ENCODE measurements around the gene ATP8A1.
"Not testable (repeated sequence)": the region's sequence is repeated elsewhere in the genome, so short reads cannot be mapped to it uniquely, and the experiment has no call there.

ATP8A1 gene

GRCh38 chr4:42464550-42465094 lies 192.3 kb downstream of the ATP8A1 start:
- Histone ChIP-seq H3K27me3 (ENCODE audit: control insufficient read depth in 1 of 2, insufficient read depth in 2 of 2, low read length in 2 of 2) (no peaks in the 10 kb centered on the region), H3K4me3 (ENCODE audit: low read depth in 1 of 2, low read length in 2 of 2) (no peak overlapping the region), H3K27ac (ENCODE audit: low read depth, low read length) (no peak overlapping the region), H3K9ac (ENCODE audit: low read depth in 1 of 2, low read length in 2 of 2) (no peak overlapping the region), H3K36me3 (ENCODE audit: control insufficient read depth in 1 of 2, insufficient read depth in 2 of 2, low read length in 2 of 2) (peaks cover 0 to 7% of the 10 kb centered on the region in 2 donors), H3K9me3 (ENCODE audit: control insufficient read depth in 1 of 2, low read length in 2 of 2) (no peaks in the 10 kb centered on the region), H3K4me1 (ENCODE audit: control insufficient read depth in 1 of 2, insufficient read depth in 2 of 2, low read length in 2 of 2) (peaks cover 0 to 5% of the 10 kb centered on the region in 2 donors)

- not testable (repeated sequence) for H3K4me3 ChIP-seq (ENCODE audit: low read depth in 1 of 2, low read length in 2 of 2); H3K9me3 ChIP-seq (ENCODE audit: control insufficient read depth in 1 of 2, low read length in 2 of 2); H3K4me1 ChIP-seq (ENCODE audit: control insufficient read depth in 1 of 2, insufficient read depth in 2 of 2, low read length in 2 of 2); H3K36me3 ChIP-seq (ENCODE audit: control insufficient read depth in 1 of 2, insufficient read depth in 2 of 2, low read length in 2 of 2); H3K9ac ChIP-seq (ENCODE audit: low read depth in 1 of 2, low read length in 2 of 2); H3K27ac ChIP-seq (ENCODE audit: low read depth, low read length); H3K27me3 ChIP-seq (ENCODE audit: control insufficient read depth in 1 of 2, insufficient read depth in 2 of 2, low read length in 2 of 2)
Measured at GRCh38 chr4:42461216-42461615, 195.7 kb downstream of the ATP8A1 start.

- H3K9ac ChIP-seq (ENCODE audit: low read depth in 1 of 2, low read length in 2 of 2), result no peak overlapping the region
- peaks cover 0 to 9% of the 10 kb centered on the region in 2 donors for H3K36me3 ChIP-seq (ENCODE audit: control insufficient read depth in 1 of 2, insufficient read depth in 2 of 2, low read length in 2 of 2)
- no peaks in the 10 kb centered on the region for H3K27me3 ChIP-seq (ENCODE audit: control insufficient read depth in 1 of 2, insufficient read depth in 2 of 2, low read length in 2 of 2)
- H3K27ac ChIP-seq (ENCODE audit: low read depth, low read length), result no peak overlapping the region
- H3K4me3 ChIP-seq (ENCODE audit: low read depth in 1 of 2, low read length in 2 of 2), result no peak overlapping the region
- no peaks in the 10 kb centered on the region for H3K9me3 ChIP-seq (ENCODE audit: control insufficient read depth in 1 of 2, low read length in 2 of 2)
- H3K4me1 ChIP-seq (ENCODE audit: control insufficient read depth in 1 of 2, insufficient read depth in 2 of 2, low read length in 2 of 2), result peaks cover 0 to 5% of the 10 kb centered on the region in 2 donors
Measured at GRCh38 chr4:42460043-42460442, 196.9 kb downstream of the ATP8A1 start.

- no peaks in the 10 kb centered on the region for H3K27me3 ChIP-seq (ENCODE audit: control insufficient read depth in 1 of 2, insufficient read depth in 2 of 2, low read length in 2 of 2)
- no peak overlapping the region for H3K9ac ChIP-seq (ENCODE audit: low read depth in 1 of 2, low read length in 2 of 2)
- no peak overlapping the region for H3K27ac ChIP-seq (ENCODE audit: low read depth, low read length)
- H3K4me3 ChIP-seq (ENCODE audit: low read depth in 1 of 2, low read length in 2 of 2), result no peak overlapping the region
- H3K9me3 ChIP-seq (ENCODE audit: control insufficient read depth in 1 of 2, low read length in 2 of 2), result no peaks in the 10 kb centered on the region
- H3K36me3 ChIP-seq (ENCODE audit: control insufficient read depth in 1 of 2, insufficient read depth in 2 of 2, low read length in 2 of 2), result peaks cover 0 to 8% of the 10 kb centered on the region in 2 donors
- peaks cover 0 to 5% of the 10 kb centered on the region in 2 donors for H3K4me1 ChIP-seq (ENCODE audit: control insufficient read depth in 1 of 2, insufficient read depth in 2 of 2, low read length in 2 of 2)
Measured at GRCh38 chr4:42458657-42459056, 198.2 kb downstream of the ATP8A1 start.

DNA sequence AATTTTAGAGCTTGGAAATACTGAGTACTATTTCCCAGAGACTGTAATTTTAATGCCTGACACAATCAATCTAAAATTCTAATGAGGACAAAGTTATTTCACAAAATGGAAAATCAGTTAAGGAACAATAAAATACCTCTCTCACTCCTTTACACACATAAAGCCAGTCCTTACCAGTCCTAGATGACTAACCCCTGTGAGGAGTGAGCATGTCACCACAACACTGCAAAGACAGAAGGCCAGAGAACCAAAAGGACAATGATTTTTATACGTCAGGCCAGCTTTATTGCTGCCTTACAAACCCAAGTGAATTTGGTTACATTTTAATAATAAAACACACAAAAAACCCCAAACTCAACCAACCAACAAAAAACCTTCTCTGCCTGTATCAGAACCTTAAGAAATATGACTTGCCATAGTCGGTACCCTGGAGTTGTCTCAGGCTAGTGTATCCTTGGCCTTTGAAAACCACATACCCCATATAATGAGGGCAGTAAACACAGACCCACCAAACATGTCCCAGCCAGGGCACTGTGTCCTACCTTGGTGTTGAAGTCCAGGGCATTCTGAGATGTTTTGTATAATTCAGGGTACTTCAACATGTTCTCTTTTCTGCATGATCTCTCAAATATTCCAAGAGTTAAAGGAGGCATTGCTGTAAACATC lies 202.0 kb downstream of the ATP8A1 start:
- no peak overlapping the region for H3K4me3 ChIP-seq (ENCODE audit: low read depth in 1 of 2, low read length in 2 of 2)
- no peak overlapping the region for H3K9ac ChIP-seq (ENCODE audit: low read depth in 1 of 2, low read length in 2 of 2)
- peaks cover 3 to 4% of the 10 kb centered on the region in 2 donors for H3K36me3 ChIP-seq (ENCODE audit: control insufficient read depth in 1 of 2, insufficient read depth in 2 of 2, low read length in 2 of 2)
- peaks cover 0 to 6% of the 10 kb centered on the region in 2 donors for H3K4me1 ChIP-seq (ENCODE audit: control insufficient read depth in 1 of 2, insufficient read depth in 2 of 2, low read length in 2 of 2)
- H3K9me3 ChIP-seq (ENCODE audit: control insufficient read depth in 1 of 2, low read length in 2 of 2), result no peaks in the 10 kb centered on the region
- H3K27me3 ChIP-seq (ENCODE audit: control insufficient read depth in 1 of 2, insufficient read depth in 2 of 2, low read length in 2 of 2), result no peaks in the 10 kb centered on the region
- H3K27ac ChIP-seq (ENCODE audit: low read depth, low read length), result no peak overlapping the region

DNA sequence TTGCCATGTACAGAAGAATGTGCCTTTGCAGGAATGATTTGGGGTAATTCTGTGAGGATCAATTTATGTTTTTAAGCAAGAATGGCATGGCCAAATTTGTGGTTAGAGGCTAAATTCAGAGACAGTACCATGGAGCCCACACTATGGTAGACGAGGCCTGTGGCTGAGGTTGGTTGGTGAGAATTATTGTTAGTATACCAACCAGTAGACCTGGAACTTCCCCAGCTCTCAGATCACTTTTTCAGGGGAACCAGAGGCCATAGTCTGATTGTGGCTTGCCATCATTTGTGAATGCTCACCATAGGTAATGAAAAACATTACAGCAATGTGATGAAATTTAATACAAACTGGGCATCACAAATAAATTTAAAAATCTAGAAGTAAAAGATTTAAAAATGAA lies 203.3 kb downstream of the ATP8A1 start:
- Histone ChIP-seq H3K4me3 (ENCODE audit: low read depth in 1 of 2, low read length in 2 of 2) (no peak overlapping the region), H3K36me3 (ENCODE audit: control insufficient read depth in 1 of 2, insufficient read depth in 2 of 2, low read length in 2 of 2) (peaks cover 3 to 8% of the 10 kb centered on the region in 2 donors), H3K27me3 (ENCODE audit: control insufficient read depth in 1 of 2, insufficient read depth in 2 of 2, low read length in 2 of 2) (no peaks in the 10 kb centered on the region), H3K9me3 (ENCODE audit: control insufficient read depth in 1 of 2, low read length in 2 of 2) (no peaks in the 10 kb centered on the region), H3K4me1 (ENCODE audit: control insufficient read depth in 1 of 2, insufficient read depth in 2 of 2, low read length in 2 of 2) (peaks cover 0 to 6% of the 10 kb centered on the region in 2 donors), H3K9ac (ENCODE audit: low read depth in 1 of 2, low read length in 2 of 2) (no peak overlapping the region), H3K27ac (ENCODE audit: low read depth, low read length) (no peak overlapping the region)

DNA sequence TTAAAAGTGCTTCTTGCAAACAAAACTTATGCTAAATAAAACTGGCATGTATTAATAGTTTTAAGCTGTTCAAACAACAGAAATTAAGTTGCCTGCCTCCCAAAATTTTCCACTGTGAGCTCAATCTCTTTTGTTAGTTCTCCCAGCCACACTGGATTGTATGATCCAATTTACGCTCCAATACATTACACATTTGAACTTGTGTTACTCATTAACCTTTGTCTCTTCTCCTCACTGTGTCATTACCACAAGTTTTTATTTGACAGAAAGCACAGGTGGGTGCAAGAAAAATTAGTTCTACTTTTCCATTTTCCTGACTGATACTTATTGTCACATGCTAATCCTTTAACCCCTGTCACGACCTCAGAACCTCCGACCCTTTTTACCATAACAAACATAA lies 204.1 kb downstream of the ATP8A1 start:
- Histone ChIP-seq H3K27ac (ENCODE audit: low read depth, low read length) (no peak overlapping the region), H3K4me3 (ENCODE audit: low read depth in 1 of 2, low read length in 2 of 2) (no peak overlapping the region), H3K9me3 (ENCODE audit: control insufficient read depth in 1 of 2, low read length in 2 of 2) (no peaks in the 10 kb centered on the region), H3K4me1 (ENCODE audit: control insufficient read depth in 1 of 2, insufficient read depth in 2 of 2, low read length in 2 of 2) (peaks cover 0 to 6% of the 10 kb centered on the region in 2 donors), H3K36me3 (ENCODE audit: control insufficient read depth in 1 of 2, insufficient read depth in 2 of 2, low read length in 2 of 2) (peaks cover 3 to 8% of the 10 kb centered on the region in 2 donors), H3K9ac (ENCODE audit: low read depth in 1 of 2, low read length in 2 of 2) (no peak overlapping the region), H3K27me3 (ENCODE audit: control insufficient read depth in 1 of 2, insufficient read depth in 2 of 2, low read length in 2 of 2) (no peaks in the 10 kb centered on the region)

DNA sequence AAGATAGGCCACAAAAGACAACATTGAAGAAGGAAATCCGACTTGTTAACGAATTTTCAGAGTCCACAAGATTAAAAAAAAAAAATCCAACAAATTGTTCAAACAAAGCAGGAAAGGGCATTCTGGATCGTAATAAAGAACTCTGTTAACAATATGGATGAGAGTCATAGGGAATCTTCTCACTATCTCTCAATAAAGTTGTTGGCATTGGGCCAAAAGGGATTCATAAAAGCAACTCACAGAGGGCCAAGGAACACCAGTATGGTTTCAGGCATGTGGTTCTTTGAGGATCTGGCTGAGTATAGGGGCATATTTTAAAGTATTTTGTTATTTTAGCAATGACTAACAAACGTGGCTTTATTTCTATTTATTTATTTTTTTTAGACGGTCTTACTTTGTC lies 210.1 kb downstream of the ATP8A1 start:
- Histone ChIP-seq H3K4me3 (ENCODE audit: low read depth in 1 of 2, low read length in 2 of 2) (no peak overlapping the region), H3K27ac (ENCODE audit: low read depth, low read length) (no peak overlapping the region), H3K4me1 (ENCODE audit: control insufficient read depth in 1 of 2, insufficient read depth in 2 of 2, low read length in 2 of 2) (no peaks in the 10 kb centered on the region), H3K9ac (ENCODE audit: low read depth in 1 of 2, low read length in 2 of 2) (no peak overlapping the region), H3K27me3 (ENCODE audit: control insufficient read depth in 1 of 2, insufficient read depth in 2 of 2, low read length in 2 of 2) (no peaks in the 10 kb centered on the region), H3K9me3 (ENCODE audit: control insufficient read depth in 1 of 2, low read length in 2 of 2) (no peaks in the 10 kb centered on the region), H3K36me3 (ENCODE audit: control insufficient read depth in 1 of 2, insufficient read depth in 2 of 2, low read length in 2 of 2) (peaks cover 3 to 4% of the 10 kb centered on the region in 2 donors)

DNA sequence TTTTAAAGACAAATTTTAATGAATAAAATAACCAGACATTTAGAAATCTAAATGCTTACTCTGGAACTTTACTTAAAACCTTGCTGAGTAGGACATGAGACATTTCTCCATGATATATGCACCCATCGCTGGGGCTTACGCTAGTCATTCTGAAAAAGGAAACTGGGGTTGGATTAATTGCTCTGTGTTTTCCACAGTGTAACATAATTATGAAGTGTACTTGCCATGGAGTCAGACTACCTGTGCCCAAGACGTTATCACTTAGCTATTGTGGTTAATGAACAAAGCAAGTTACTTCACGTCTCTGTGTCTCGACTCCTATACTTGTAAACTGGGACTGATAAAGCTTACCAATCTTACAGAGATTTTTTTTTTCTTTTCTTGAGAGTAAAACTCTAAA lies 211.9 kb downstream of the ATP8A1 start:
- no peaks in the 10 kb centered on the region for H3K9me3 ChIP-seq (ENCODE audit: control insufficient read depth in 1 of 2, low read length in 2 of 2)

GRCh38 chr4:42442601-42443000 lies 214.3 kb downstream of the ATP8A1 start:
- H3K4me1 ChIP-seq (ENCODE audit: control insufficient read depth in 1 of 2, insufficient read depth in 2 of 2, low read length in 2 of 2), result no peaks in the 10 kb centered on the region
- no peaks in the 10 kb centered on the region for H3K36me3 ChIP-seq (ENCODE audit: control insufficient read depth in 1 of 2, insufficient read depth in 2 of 2, low read length in 2 of 2)
- H3K9me3 ChIP-seq (ENCODE audit: control insufficient read depth in 1 of 2, low read length in 2 of 2), result no peaks in the 10 kb centered on the region
- no peak overlapping the region for H3K27ac ChIP-seq (ENCODE audit: low read depth, low read length)
- no peaks in the 10 kb centered on the region for H3K27me3 ChIP-seq (ENCODE audit: control insufficient read depth in 1 of 2, insufficient read depth in 2 of 2, low read length in 2 of 2)
- no peak overlapping the region for H3K4me3 ChIP-seq (ENCODE audit: low read depth in 1 of 2, low read length in 2 of 2)
- H3K9ac ChIP-seq (ENCODE audit: low read depth in 1 of 2, low read length in 2 of 2), result no peak overlapping the region

More for the DNA sequence above, 211.9 kb downstream of the ATP8A1 start:
- no peak overlapping the region for H3K4me3 ChIP-seq (ENCODE audit: low read depth in 1 of 2, low read length in 2 of 2)
- no peaks in the 10 kb centered on the region for H3K27me3 ChIP-seq (ENCODE audit: control insufficient read depth in 1 of 2, insufficient read depth in 2 of 2, low read length in 2 of 2)
- no peak overlapping the region for H3K9ac ChIP-seq (ENCODE audit: low read depth in 1 of 2, low read length in 2 of 2)
- no peak overlapping the region for H3K27ac ChIP-seq (ENCODE audit: low read depth, low read length)
- H3K36me3 ChIP-seq (ENCODE audit: control insufficient read depth in 1 of 2, insufficient read depth in 2 of 2, low read length in 2 of 2), result peaks cover 0 to 4% of the 10 kb centered on the region in 2 donors
- no peaks in the 10 kb centered on the region for H3K4me1 ChIP-seq (ENCODE audit: control insufficient read depth in 1 of 2, insufficient read depth in 2 of 2, low read length in 2 of 2)

Measured in duodenal mucosa (tissue), 2 donors.